GM21529 (cell line): Measurements from ENCODE around the gene DNAH2.
"Not testable (repeated sequence)": the region's sequence is repeated elsewhere in the genome, so short reads cannot be mapped to it uniquely, and the experiment has no call there.

ENCODE experiments used
- ATAC-seq: cut with Tn5 transposase; IDR thresholded peaks from one replicate; pipeline ENCODE4 v1.9.1; 2021; ENCODE audit not compliant: unreplicated experiment

Gene DNAH2

DNA sequence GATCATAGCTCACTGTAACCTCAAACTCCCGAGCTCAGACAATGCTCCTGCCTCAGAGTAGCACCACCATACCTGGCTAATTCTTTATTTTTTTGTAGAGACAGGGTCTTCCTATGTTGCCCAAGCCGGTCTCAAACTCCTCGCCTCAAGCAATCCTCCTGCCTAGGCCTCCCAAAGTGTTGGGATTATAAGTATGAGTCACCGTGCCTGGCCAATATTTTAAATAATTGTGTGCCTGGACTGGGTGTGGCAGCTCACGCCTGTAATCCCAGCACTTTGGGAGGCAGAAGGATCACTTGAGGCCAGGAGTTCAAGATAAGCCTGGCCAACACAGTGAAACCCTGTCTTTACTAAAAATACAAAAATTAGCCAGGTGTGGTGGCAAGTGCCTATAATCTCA, 146.8 kb downstream of the DNAH2 start:
- not testable (repeated sequence) for ATAC-seq

DNA sequence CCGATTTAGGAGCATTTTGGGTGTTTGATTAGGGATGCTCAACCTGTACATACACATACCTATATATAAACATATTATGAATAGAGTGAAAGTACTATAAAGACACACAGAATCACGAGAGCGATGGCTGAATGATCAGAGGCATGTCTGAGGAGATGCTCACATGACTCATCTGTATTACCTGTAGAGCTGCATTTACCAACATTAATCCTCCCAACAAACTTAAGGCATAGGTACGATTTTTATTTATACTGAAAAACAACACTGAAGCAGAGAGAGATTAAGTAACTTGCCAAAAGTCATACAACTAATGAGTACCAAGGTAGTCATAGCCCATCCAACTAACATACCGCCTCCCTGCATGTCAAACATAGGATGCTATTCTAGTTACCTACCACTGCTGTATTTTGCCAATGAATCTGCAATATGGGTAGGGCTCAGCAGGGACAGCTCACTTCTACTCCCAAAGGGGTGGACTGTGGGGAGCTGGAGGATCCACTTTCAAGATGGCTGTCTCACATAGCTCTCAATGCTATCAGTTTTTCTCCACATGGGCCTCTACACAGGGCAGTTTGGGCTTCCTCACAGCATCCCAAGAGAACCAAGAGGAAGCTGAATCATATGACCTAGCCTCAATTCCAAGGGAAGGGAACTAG, 147.6 kb downstream of the DNAH2 start:
- no peak for ATAC-seq

- ATAC-seq: no peak
These were observed 150.4 kb downstream of the DNAH2 start for GRCh38 chr17:7867881-7868329.

DNA sequence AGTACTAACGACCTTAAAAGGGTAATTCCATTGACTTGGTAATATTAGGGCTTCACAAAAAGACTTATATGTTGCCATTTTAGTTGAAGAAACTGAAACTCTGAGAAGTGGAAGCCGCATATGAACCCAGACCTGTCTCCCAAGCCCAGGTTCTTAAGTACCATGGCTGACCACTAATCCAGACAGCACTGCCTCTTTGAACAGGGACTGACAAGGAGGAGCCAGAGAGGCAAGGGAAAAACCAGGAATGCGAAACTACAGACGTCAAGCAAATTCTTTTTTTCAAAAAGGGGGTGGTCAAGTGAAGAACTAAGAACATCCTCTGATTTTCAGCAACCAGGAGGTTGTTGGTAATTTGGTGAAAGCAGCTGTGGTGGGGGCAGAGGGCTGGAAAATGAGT, 155.5 kb downstream of the DNAH2 start:
- no peak for ATAC-seq

GRCh38 chr17:7875804-7876370, 158.3 kb downstream of the DNAH2 start:
- no peak for ATAC-seq

GRCh38 chr17:7878234-7878633, 160.7 kb downstream of the DNAH2 start:
- ATAC-seq: no peak

- ATAC-seq: no peak
These were observed 162.7 kb downstream of the DNAH2 start for GRCh38 chr17:7880076-7880868.

- ATAC-seq: no peak
These were observed 163.9 kb downstream of the DNAH2 start for GRCh38 chr17:7881276-7882054.

- ATAC-seq: no peak
These were observed 164.5 kb downstream of the DNAH2 start for GRCh38 chr17:7882068-7882467.

GRCh38 chr17:7882629-7883028, 165.1 kb downstream of the DNAH2 start:
- ATAC-seq: no peak
